Nucleus accumbens (tissue), 56 donors: ENCODE measurements around the gene CCNL2.

ENCODE experiments used
- DNase-seq, 56 donors: peaks; one replicate each; lab custom pipeline; 2025; lab: John Stamatoyannopoulos, UW

Gene CCNL2

GRCh38 chr1:1347026-1347595, 52.0 kb downstream of the CCNL2 start:
- no peak for DNase-seq

GRCh38 chr1:1346501-1346890, 52.6 kb downstream of the CCNL2 start:
- DNase-seq = no peak

- peak in 12 of 56 donors; percentile 4 to 44 (median 24) for DNase-seq
Measured at GRCh38 chr1:1345860-1346500, 53.2 kb downstream of the CCNL2 start.

- no peak for DNase-seq
Measured at GRCh38 chr1:1345384-1345783, 53.8 kb downstream of the CCNL2 start.

GRCh38 chr1:1344655-1345361, 54.3 kb downstream of the CCNL2 start:
- DNase-seq = peak in 1 of 56 donors; percentile 28

GRCh38 chr1:1343811-1344421, 55.2 kb downstream of the CCNL2 start:
- DNase-seq = no peak

GRCh38 chr1:1342584-1343115, 56.5 kb downstream of the CCNL2 start:
- no peak for DNase-seq

GRCh38 chr1:1342061-1342562, 57.0 kb downstream of the CCNL2 start:
- DNase-seq = no peak

GRCh38 chr1:1341549-1342021, 57.5 kb downstream of the CCNL2 start:
- DNase-seq = no peak

GRCh38 chr1:1340791-1341548, 58.2 kb downstream of the CCNL2 start:
- DNase-seq = no peak

- peak in 11 of 56 donors; percentile 21 to 58 (median 38) for DNase-seq
Measured at GRCh38 chr1:1340185-1340584, 59.0 kb downstream of the CCNL2 start.

GRCh38 chr1:1338278-1338677, 60.9 kb downstream of the CCNL2 start:
- DNase-seq = no peak

GRCh38 chr1:1337793-1338147, 61.4 kb downstream of the CCNL2 start:
- DNase-seq = peak in 1 of 56 donors; percentile 41

GRCh38 chr1:1336931-1337792, 62.0 kb downstream of the CCNL2 start:
- DNase-seq = no peak

GRCh38 chr1:1336446-1336845, 62.7 kb downstream of the CCNL2 start:
- DNase-seq = no peak

- no peak for DNase-seq
Measured at GRCh38 chr1:1335792-1336248, 63.3 kb downstream of the CCNL2 start.
